ENCODE measurements around the gene CGA. TPM values are rescaled to one million over a fixed set of nuclear protein-coding genes. Genes with fewer than 3 reads are reported as not detected.
"Not testable (repeated sequence)": the region's sequence is repeated elsewhere in the genome, so short reads cannot be mapped to it uniquely, and the experiment has no call there.

Gene CGA
- not detected in 2 replicates for polyA plus RNA-seq
- not detected in 2 replicates for polyA minus RNA-seq

GRCh38 chr6:87095087-87095509 is at the start of gene CGA:
TSS of gene CGA (minus strand) at chr6:87095106. CDS start at chr6:87088200, 6,906 bp downstream.
- Histone ChIP-seq H2AFZ (ENCODE audit: low read depth, low read length) (no peak within 1 kb of the TSS), H3K4me3 (ENCODE audit: low read length) (no peak within 1 kb of the TSS), H3K9me3 (ENCODE audit: low read length) (no peaks in the 10 kb centered on the region), H4K20me1 (ENCODE audit: insufficient read depth) (no peaks in the 10 kb centered on the region), H3K27me3 (ENCODE audit: insufficient read depth, low read depth, low read length) (no peaks in the 10 kb centered on the region), H3K9ac (ENCODE audit: low read length) (no peak within 1 kb of the TSS), H3K36me3 (ENCODE audit: insufficient read depth, low read length) (no peaks in the 10 kb centered on the region), H3F3A (ENCODE audit: insufficient read depth, low read length, poor library complexity, severe bottlenecking) (no peaks in the 10 kb centered on the region), H3K79me2 (replicated peaks; ENCODE audit: insufficient read depth, low read length) (no peaks in the 10 kb centered on the region), H3K27ac (ENCODE audit: low read length) (no peak within 1 kb of the TSS), H3K4me2 (ENCODE audit: low read length) (no peak within 1 kb of the TSS), H3K9me2 (ENCODE audit: insufficient read depth, low read length) (no peaks in the 10 kb centered on the region)
- TF ChIP-seq EZH2 (IDR thresholded peaks at IDR 0.05; ENCODE audit: borderline replicate concordance, insufficient read depth, low read length, poor library complexity, severe bottlenecking) = no peak
- no peak for TF ChIP-seq REST (IDR thresholded peaks at IDR 0.05; ENCODE audit: borderline replicate concordance)
- TF ChIP-seq POLR2AphosphoS5 (IDR thresholded peaks at IDR 0.05) = no peak
- TF ChIP-seq RAD21 (conservative IDR thresholded peaks at IDR 0.05) = no peak
- no peak for TF ChIP-seq EP300 (conservative IDR thresholded peaks at IDR 0.05; ENCODE audit: poor library complexity, severe bottlenecking)
- no peak for TF ChIP-seq CTCF (IDR thresholded peaks at IDR 0.05; ENCODE audit: poor library complexity, severe bottlenecking)
- TF ChIP-seq SMC3 (conservative IDR thresholded peaks at IDR 0.05; ENCODE audit: poor library complexity) = no peak
- TF ChIP-seq TAF1 (IDR thresholded peaks at IDR 0.05; ENCODE audit: low read depth) = no peak
- TF ChIP-seq MXI1 (conservative IDR thresholded peaks at IDR 0.05; ENCODE audit: poor library complexity, severe bottlenecking) = no peak

GRCh38 chr6:87139927-87140326 is 45.0 kb upstream of the CGA start:
- not testable (repeated sequence) for H3F3A ChIP-seq (ENCODE audit: insufficient read depth, low read length, poor library complexity, severe bottlenecking); H3K9me3 ChIP-seq (ENCODE audit: low read length); H3K4me2 ChIP-seq (ENCODE audit: low read length); H3K9me2 ChIP-seq (ENCODE audit: insufficient read depth, low read length); H3K36me3 ChIP-seq (ENCODE audit: insufficient read depth, low read length); H3K9ac ChIP-seq (ENCODE audit: low read length); H3K79me2 ChIP-seq (replicated peaks; ENCODE audit: insufficient read depth, low read length); H3K27me3 ChIP-seq (ENCODE audit: insufficient read depth, low read depth, low read length); H2AFZ ChIP-seq (ENCODE audit: low read depth, low read length); H3K27ac ChIP-seq (ENCODE audit: low read length); H4K20me1 ChIP-seq (ENCODE audit: insufficient read depth); H3K4me3 ChIP-seq (ENCODE audit: low read length)

- no peaks in the 10 kb centered on the region for H3K36me3 ChIP-seq (ENCODE audit: insufficient read depth, low read length)
- H2AFZ ChIP-seq (ENCODE audit: low read depth, low read length) = no peak overlapping the region
- no peaks in the 10 kb centered on the region for H3K9me2 ChIP-seq (ENCODE audit: insufficient read depth, low read length)
- H3K27ac ChIP-seq (ENCODE audit: low read length) = no peak overlapping the region
- H3K9me3 ChIP-seq (ENCODE audit: low read length) = no peaks in the 10 kb centered on the region
- no peaks in the 10 kb centered on the region for H3K79me2 ChIP-seq (replicated peaks; ENCODE audit: insufficient read depth, low read length)
- no peak overlapping the region for H3K9ac ChIP-seq (ENCODE audit: low read length)
- H4K20me1 ChIP-seq (ENCODE audit: insufficient read depth) = no peaks in the 10 kb centered on the region
- no peak overlapping the region for H3K4me2 ChIP-seq (ENCODE audit: low read length)
- no peaks in the 10 kb centered on the region for H3F3A ChIP-seq (ENCODE audit: insufficient read depth, low read length, poor library complexity, severe bottlenecking)
- TF ChIP-seq POLR2AphosphoS5 (IDR thresholded peaks at IDR 0.05) (no peak), EP300 (conservative IDR thresholded peaks at IDR 0.05; ENCODE audit: poor library complexity, severe bottlenecking) (no peak), RAD21 (conservative IDR thresholded peaks at IDR 0.05) (no peak), TAF1 (IDR thresholded peaks at IDR 0.05; ENCODE audit: low read depth) (no peak), EZH2 (IDR thresholded peaks at IDR 0.05; ENCODE audit: borderline replicate concordance, insufficient read depth, low read length, poor library complexity, severe bottlenecking) (no peak), REST (IDR thresholded peaks at IDR 0.05; ENCODE audit: borderline replicate concordance) (no peak), MXI1 (conservative IDR thresholded peaks at IDR 0.05; ENCODE audit: poor library complexity, severe bottlenecking) (no peak), SMC3 (conservative IDR thresholded peaks at IDR 0.05; ENCODE audit: poor library complexity) (no peak), CTCF (IDR thresholded peaks at IDR 0.05; ENCODE audit: poor library complexity, severe bottlenecking) (no peak)
- no peaks in the 10 kb centered on the region for H3K27me3 ChIP-seq (ENCODE audit: insufficient read depth, low read depth, low read length)
- H3K4me3 ChIP-seq (ENCODE audit: low read length) = no peak overlapping the region
These were observed 44.3 kb upstream of the CGA start for GRCh38 chr6:87139236-87139635.
